IMR-90 (cell line): Measurements from ENCODE around the gene ZNF558. TPM values are rescaled to one million over a fixed set of nuclear protein-coding genes. Genes with fewer than 3 reads are reported as not detected.

ENCODE experiments used
- ATAC-seq: fragments of 200-7000 bp; cut with Tn5 transposase; 2 replicates; pipeline ENCODE4 v1.9.1; 2020; ENCODE audit warnings: low read depth, mild to moderate bottlenecking, moderate library complexity
- BruUV-seq: library from RNA; stranded (reverse); fragments of 400-500 nt; replicated peaks from 2 replicates; lab custom pipeline; 2021; lab: Mats Ljungman, UMichigan
- CTCF ChIA-PET: fragments of 300-600 bp; formaldehyde crosslinking; extraction: SDS; loops from one replicate; lab custom pipeline; 2021; ENCODE audit warnings: antibody characterized with exemption; lab: Yijun Ruan, JAX
- POLR2A ChIA-PET: fragments of 300-600 bp; sonication (Branson Sonifier 250); formaldehyde crosslinking; loops from one replicate; lab custom pipeline; 2022; ENCODE audit warnings: antibody characterized with exemption; ENCODE audit not compliant: unreplicated experiment; lab: Charles Lee
- DNase-seq: peaks from one replicate; pipeline ENCODE4 v3.0.0; 2013
- H2AFZ ChIP-seq: replicated peaks from 2 replicates; pipeline ENCODE3; 2013; ENCODE audit warnings: low read length, mild to moderate bottlenecking; ENCODE audit not compliant: poor library complexity
- H2AK5ac ChIP-seq: 2 replicates; pipeline ENCODE4 v1.6.1; 2013; ENCODE audit warnings: low read depth, low read length, inconsistent platforms
- H2AK9ac ChIP-seq: replicated peaks from 2 replicates; pipeline ENCODE3; 2013; ENCODE audit warnings: mild to moderate bottlenecking, low read depth, low read length, moderate library complexity; ENCODE audit not compliant: poor library complexity
- H2BK120ac ChIP-seq: 2 replicates; pipeline ENCODE4 v1.6.1; 2013; ENCODE audit warnings: low read depth, low read length, inconsistent platforms
- H2BK15ac ChIP-seq: 3 replicates; pipeline ENCODE4 v1.6.1; 2013; ENCODE audit warnings: low read depth, low read length, inconsistent platforms
- H2BK20ac ChIP-seq: 2 replicates; pipeline ENCODE4 v1.6.1; 2013; ENCODE audit warnings: low read depth, mild to moderate bottlenecking, inconsistent platforms, low read length, moderate library complexity
- H2BK5ac ChIP-seq: 2 replicates; pipeline ENCODE4 v1.6.1; 2013; ENCODE audit warnings: mild to moderate bottlenecking, low read depth, low read length, inconsistent platforms; ENCODE audit not compliant: poor library complexity, severe bottlenecking
- H3K14ac ChIP-seq: replicated peaks from 2 replicates; pipeline ENCODE4 v1.6.1; 2013; ENCODE audit warnings: low read depth, low read length, inconsistent platforms
- H3K18ac ChIP-seq: 2 replicates; pipeline ENCODE4 v1.6.1; 2013; ENCODE audit warnings: low read depth, low read length, control low read depth
- H3K23ac ChIP-seq: 2 replicates; pipeline ENCODE4 v1.6.1; 2013; ENCODE audit warnings: low read depth, low read length, inconsistent platforms
- H3K27ac ChIP-seq: 2 replicates; pipeline ENCODE4 v1.5.1; 2013; ENCODE audit warnings: mild to moderate bottlenecking, control low read depth, low read length; ENCODE audit not compliant: insufficient read depth
- H3K27me3 ChIP-seq: 2 replicates; pipeline ENCODE4 v1.6.1; 2013; ENCODE audit warnings: low read length; ENCODE audit not compliant: control insufficient read depth, insufficient read depth
- H3K36me3 ChIP-seq: 2 replicates; pipeline ENCODE4 v1.6.1; 2013; ENCODE audit warnings: low read length, mixed read lengths; ENCODE audit not compliant: control insufficient read depth, insufficient read depth
- H3K4ac ChIP-seq: 2 replicates; pipeline ENCODE4 v1.6.1; 2013; ENCODE audit warnings: low read depth, low read length, inconsistent platforms
- H3K4me1 ChIP-seq: 2 replicates; pipeline ENCODE4 v1.6.1; 2013; ENCODE audit warnings: low read length, mixed read lengths; ENCODE audit not compliant: control insufficient read depth, insufficient read depth
- H3K4me2 ChIP-seq: 2 replicates; pipeline ENCODE4 v1.6.1; 2013; ENCODE audit warnings: low read depth, mild to moderate bottlenecking, control low read depth, low read length, moderate library complexity
- H3K4me3 ChIP-seq: 2 replicates; pipeline ENCODE4 v1.5.1; 2013; ENCODE audit warnings: low read depth, mild to moderate bottlenecking, control low read depth, low read length, moderate library complexity; ENCODE audit not compliant: insufficient read depth
- H3K56ac ChIP-seq: 2 replicates; pipeline ENCODE4 v1.6.1; 2013; ENCODE audit warnings: low read length, inconsistent platforms; ENCODE audit not compliant: insufficient read depth; ENCODE audit errors: extremely low read depth
- H3K79me1 ChIP-seq, 2 experiments: 2 replicates each; pipeline ENCODE4 v1.6.1; 2013; ENCODE audit warnings: low read length in 2 of 2, inconsistent platforms in 1 of 2, low read depth in 1 of 2
- H3K9ac ChIP-seq: 2 replicates; pipeline ENCODE4 v1.6.1; 2013; ENCODE audit warnings: low read depth, low read length, control low read depth
- H3K9me1 ChIP-seq: 2 replicates; pipeline ENCODE4 v1.6.1; 2013; ENCODE audit warnings: low read length, inconsistent platforms; ENCODE audit not compliant: insufficient read depth
- H3K9me3 ChIP-seq: 2 replicates; pipeline ENCODE4 v1.6.1; 2013; ENCODE audit warnings: low read length; ENCODE audit not compliant: control insufficient read depth, insufficient read depth
- H4K20me1 ChIP-seq: 2 replicates; pipeline ENCODE4 v1.6.1; 2013; ENCODE audit warnings: low read length, inconsistent platforms; ENCODE audit not compliant: insufficient read depth
- H4K5ac ChIP-seq: 2 replicates; pipeline ENCODE4 v1.6.1; 2013; ENCODE audit warnings: mild to moderate bottlenecking, low read depth, low read length, control low read depth
- H4K8ac ChIP-seq, 2 experiments: 2 replicates each; pipeline ENCODE4 v1.6.1; 2013; ENCODE audit warnings: low read depth in 2 of 2, low read length in 2 of 2, control low read depth in 1 of 2, inconsistent platforms in 1 of 2
- H4K91ac ChIP-seq: 2 replicates; pipeline ENCODE4 v1.6.1; 2013; ENCODE audit warnings: low read depth, low read length, inconsistent platforms; ENCODE audit not compliant: insufficient read depth
- BHLHE40 ChIP-seq: fragments of 150-350 bp; IDR thresholded peaks from 2 replicates; pipeline ENCODE4 v1.6.1; 2016; ENCODE audit warnings: mild to moderate bottlenecking, low read depth, low read length
- MAFK ChIP-seq: IDR thresholded peaks from 2 replicates; pipeline ENCODE4 v1.6.1; 2012; ENCODE audit warnings: low read depth, low read length, improper control_type of control experiment
- NFE2L2 ChIP-seq: fragments of 150-350 bp; IDR thresholded peaks from 2 replicates; pipeline ENCODE4 v1.6.1; 2016; ENCODE audit warnings: low read depth, mild to moderate bottlenecking, low read length
- RCOR1 ChIP-seq: IDR thresholded peaks from 2 replicates; pipeline ENCODE4 v1.6.1; 2012; ENCODE audit warnings: mild to moderate bottlenecking, low read length, improper control_type of control experiment; ENCODE audit not compliant: insufficient replicate concordance
- RFX5 ChIP-seq: IDR thresholded peaks from 2 replicates; pipeline ENCODE4 v1.8.0; 2012; ENCODE audit warnings: low read depth, mild to moderate bottlenecking, low read length, moderate library complexity
- SMC3 ChIP-seq: fragments of 150-350 bp; IDR thresholded peaks from 2 replicates; pipeline ENCODE4 v1.6.1; 2016; ENCODE audit warnings: low read depth, mild to moderate bottlenecking, antibody characterized with exemption, low read length, moderate library complexity
- dilution Hi-C: fragments of 300-500 bp; cut with HindIII; formaldehyde crosslinking; loops from one replicate; pipeline ENCODE4 v1.14.3; 2018; ENCODE audit warnings: low sequenced_read_pairs; ENCODE audit not compliant: unreplicated experiment
- in situ Hi-C: fragments of 300-500 bp; cut with MboI; formaldehyde crosslinking; loops from 3 replicates; pipeline ENCODE4 v1.14.3; 2019; ENCODE audit warnings: low sequenced_read_pairs, inconsistent platforms, mixed read lengths
- intact Hi-C: fragments of 100-400 bp; cut with micrococcal nuclease; formaldehyde crosslinking; loops from 2 replicates; pipeline ENCODE4 v1.10.0; 2022
- polyA plus RNA-seq, 3 experiments: library from polyadenylated mRNA; depleted of rRNA; stranded (reverse); fragments of >200 nt; gene quantifications; 2 replicates each; pipeline ENCODE4 v1.2.3, GENCODE V29; 2012; ENCODE audit warnings: low replicate concordance in 1 of 3
- total RNA-seq: library from RNA; depleted of rRNA; stranded (reverse); fragments of >200 nt; gene quantifications from 2 replicates; pipeline ENCODE4 v1.2.3, GENCODE V29; 2012
- TF ChIP-seq, protein P1 (sequence below): conservative IDR thresholded peaks from 2 replicates; pipeline ENCODE4 v1.5.1; 2012; ENCODE audit warnings: mild to moderate bottlenecking, low read depth, low read length, improper control_type of control experiment

Gene ZNF558
- total and polyA plus RNA-seq, 2 of the 4 experiments (the other 2 are of a cell fraction): 14.3 to 21.0 TPM

- TF ChIP-seq NFE2L2 (no peak), RCOR1 (no peak), SMC3 (no peak), RFX5 (no peak), MAFK (no peak), BHLHE40 (no peak)
- TF ChIP-seq, protein P1, sequence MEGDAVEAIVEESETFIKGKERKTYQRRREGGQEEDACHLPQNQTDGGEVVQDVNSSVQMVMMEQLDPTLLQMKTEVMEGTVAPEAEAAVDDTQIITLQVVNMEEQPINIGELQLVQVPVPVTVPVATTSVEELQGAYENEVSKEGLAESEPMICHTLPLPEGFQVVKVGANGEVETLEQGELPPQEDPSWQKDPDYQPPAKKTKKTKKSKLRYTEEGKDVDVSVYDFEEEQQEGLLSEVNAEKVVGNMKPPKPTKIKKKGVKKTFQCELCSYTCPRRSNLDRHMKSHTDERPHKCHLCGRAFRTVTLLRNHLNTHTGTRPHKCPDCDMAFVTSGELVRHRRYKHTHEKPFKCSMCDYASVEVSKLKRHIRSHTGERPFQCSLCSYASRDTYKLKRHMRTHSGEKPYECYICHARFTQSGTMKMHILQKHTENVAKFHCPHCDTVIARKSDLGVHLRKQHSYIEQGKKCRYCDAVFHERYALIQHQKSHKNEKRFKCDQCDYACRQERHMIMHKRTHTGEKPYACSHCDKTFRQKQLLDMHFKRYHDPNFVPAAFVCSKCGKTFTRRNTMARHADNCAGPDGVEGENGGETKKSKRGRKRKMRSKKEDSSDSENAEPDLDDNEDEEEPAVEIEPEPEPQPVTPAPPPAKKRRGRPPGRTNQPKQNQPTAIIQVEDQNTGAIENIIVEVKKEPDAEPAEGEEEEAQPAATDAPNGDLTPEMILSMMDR: no peak
- Histone ChIP-seq H4K91ac (no peak overlapping the region), H3K23ac (no peak overlapping the region), H2BK120ac (no peak overlapping the region), H2AFZ (no peak overlapping the region), H3K27ac (no peak overlapping the region), H2AK5ac (no peak overlapping the region), H3K4me1 (peaks cover 4% of the 10 kb centered on the region), H2AK9ac (no peak overlapping the region), H2BK5ac (no peak overlapping the region), H3K14ac (no peak overlapping the region), H3K18ac (no peak overlapping the region), H3K9me3 (no peaks in the 10 kb centered on the region), H2BK20ac (no peak overlapping the region), H3K4me3 (no peak overlapping the region), H3K9me1 (no peaks in the 10 kb centered on the region), H3K56ac (no peak overlapping the region), H4K20me1 (no peaks in the 10 kb centered on the region), H4K5ac (no peak overlapping the region), H3K36me3 (peaks cover 41% of the 10 kb centered on the region), H4K8ac (no peak overlapping the region), H3K4me2 (no peak overlapping the region), H3K9ac (no peak overlapping the region), H3K79me1 (peaks cover 8 to 9% of the 10 kb centered on the region in 2 experiments; a peak in 3 of 4 replicates), H3K27me3 (no peaks in the 10 kb centered on the region), H2BK15ac (no peak overlapping the region), H3K4ac (no peak overlapping the region)
- intact Hi-C loops (no loop called here), in situ Hi-C loops (no loop called here), dilution Hi-C loops (no loop called here)
- no TSS peak for BruUV-seq
- ChIA-PET CTCF (interaction anchor here (0.6 kb wide), 1 partner anchor 169 kb away, joined by 4 read pairs; no protein-coding TSS in a partner anchor), POLR2A (no interaction called here)
- ATAC-seq (no peak), DNase-seq (no peak)
These were observed 4.8 kb downstream of the ZNF558 start for GRCh38 chr19:8827277-8827676.
